ENCODE measurements around the gene PRKG1.

Gene PRKG1

DNA sequence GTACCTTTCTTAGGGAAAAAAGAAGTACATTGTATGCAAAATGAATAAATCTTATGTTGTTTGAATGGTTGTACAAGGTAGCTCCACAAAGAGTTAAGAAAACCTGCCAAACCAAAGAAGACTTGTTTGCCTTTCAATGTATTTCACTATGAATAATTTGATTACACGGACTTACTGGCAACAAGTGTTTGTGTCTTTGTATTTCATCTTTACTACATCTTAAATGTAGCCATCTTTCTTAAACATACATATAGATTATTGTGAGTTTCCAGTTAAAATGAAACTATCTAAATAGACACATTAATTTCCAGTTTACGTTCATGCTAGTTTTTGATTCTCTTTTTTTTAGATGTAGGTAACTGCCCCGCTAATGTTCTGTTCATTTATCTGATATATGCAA is 2.8 kb downstream of the PRKG1 start:
- DNase-seq: no peak

DNA sequence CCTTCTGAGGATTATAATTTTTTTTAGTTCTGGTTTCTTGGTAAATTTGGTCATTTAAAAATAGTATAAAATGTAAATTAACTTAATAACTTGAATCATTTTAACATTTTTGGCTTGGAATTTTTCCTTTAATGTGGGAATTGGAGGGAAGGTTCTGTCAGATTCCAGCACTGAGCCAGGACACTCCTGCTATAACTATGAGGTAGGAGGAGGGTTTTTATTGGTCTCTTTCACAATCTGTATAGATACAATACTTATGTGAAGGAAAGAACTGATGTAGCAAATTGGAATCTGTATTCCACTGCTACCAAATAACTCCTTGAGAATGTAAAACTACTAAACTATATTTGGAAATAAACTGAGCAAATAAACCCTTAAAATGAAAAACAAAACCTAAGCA is 3.2 kb downstream of the PRKG1 start:
- no peak for DNase-seq

DNA sequence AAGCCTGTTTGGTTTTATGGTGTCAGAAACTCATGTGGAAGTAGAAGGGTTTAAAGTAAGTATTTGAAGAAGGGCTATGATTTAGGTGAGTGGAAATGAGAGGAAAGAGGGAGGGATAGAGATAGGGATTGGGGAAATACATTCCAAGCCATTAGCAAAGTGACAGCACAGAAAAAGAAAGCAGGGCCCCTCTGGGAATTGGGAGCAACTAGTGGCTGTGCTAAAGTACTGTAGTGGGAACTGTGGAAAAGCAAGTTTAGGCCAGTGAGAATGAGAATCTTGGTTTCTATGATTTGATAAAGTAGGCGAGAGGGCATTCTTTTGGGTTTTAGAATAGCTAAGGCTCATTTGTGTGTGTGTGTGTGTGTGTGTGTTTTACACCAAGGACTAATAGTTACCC is 5.0 kb downstream of the PRKG1 start:
- no peak for DNase-seq

DNA sequence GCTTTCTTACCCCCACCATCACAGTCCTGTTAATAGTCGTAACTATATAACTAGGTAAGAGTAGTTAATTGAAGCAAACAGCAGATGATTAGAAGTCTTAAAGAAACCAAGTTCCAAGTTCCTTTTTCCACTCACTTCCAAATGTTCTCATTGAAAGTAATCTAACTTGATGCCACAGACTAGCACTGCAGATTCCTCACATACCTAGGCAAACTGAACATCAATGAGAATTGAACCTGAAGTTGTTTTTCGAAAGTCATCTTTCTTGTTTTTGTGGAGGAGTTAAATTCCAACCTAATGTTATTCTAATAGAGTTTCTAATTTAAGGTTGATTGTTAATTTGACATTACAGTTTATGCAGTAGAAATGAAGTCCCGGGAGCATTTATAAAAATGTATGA is 5.5 kb downstream of the PRKG1 start:
- DNase-seq: no peak

DNA sequence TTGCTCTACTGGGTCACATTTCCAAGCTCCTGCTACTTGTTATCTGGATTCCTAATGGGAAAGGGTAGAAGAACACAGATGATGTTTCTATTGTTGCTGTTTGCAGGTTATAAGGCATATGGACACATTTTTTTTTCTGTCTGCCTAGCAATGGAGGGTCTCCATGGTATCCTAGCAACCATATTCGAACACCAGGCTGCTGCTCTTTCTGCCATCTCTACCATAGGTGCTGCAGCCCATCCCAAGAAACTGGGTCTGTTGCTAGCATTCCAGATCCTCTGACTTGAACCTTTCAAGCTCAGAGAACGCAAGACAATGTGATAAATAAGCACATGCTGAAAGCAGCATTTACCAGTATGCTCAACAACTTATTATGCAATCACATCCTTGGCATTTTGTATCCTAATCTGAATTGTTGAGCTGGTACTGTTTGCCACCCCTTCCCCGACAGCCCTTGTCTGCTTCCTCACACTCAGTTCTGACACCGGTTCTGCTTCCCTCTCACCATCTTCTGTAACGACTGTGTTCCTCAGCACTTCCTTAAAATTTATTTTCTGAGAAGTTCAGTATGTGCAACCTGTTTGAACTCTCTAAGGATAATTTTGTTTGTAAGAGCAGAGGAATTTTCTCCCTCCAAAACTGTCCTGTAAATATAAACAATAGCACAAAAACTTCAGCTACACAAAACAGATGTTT is 6.2 kb downstream of the PRKG1 start:
- DNase-seq: no peak

DNA sequence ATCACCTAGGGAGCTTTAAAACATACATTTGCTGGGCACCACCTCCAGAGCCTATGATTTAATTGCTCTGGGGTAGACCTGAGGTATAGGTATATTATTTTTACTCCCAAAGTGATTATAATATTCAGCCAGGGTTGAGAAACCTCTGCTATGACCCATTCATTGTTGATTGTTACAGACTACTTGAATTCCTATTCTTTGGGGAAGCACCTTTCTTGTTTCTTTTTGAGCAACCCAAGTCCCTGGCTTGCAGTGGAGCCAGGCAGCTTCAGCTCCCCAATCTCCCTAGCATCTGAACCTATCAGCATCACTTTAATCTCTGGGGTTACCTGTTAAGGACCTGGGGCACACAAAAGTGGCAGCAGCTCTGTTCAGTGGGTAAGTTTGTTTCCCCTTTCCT is 8.6 kb downstream of the PRKG1 start:
- no peak for DNase-seq

DNA sequence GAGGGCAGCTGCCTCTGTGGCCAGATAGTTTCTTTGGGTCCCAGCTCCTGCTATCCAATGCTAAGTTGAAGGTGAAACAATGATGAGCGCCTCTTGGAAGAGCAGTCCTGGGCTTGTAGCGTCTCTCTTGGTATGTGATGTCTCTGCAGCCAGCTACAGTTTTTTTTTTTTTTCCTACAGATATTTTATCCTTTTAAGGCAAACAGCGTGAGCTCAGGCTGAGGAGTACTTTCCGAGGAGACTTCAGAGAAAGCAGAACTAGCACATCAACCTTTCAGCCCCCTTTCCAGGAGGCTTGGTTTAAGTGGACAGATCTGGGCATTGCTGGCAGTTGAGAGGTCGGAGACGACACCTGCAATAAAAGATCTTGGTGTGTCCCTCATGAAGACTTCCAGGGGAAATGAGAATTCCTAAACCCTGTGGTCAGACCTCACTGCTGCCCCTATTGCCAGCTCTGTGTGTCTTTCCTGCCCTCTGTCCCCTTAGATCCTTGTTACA is 9.1 kb downstream of the PRKG1 start:
- no peak for DNase-seq

DNA sequence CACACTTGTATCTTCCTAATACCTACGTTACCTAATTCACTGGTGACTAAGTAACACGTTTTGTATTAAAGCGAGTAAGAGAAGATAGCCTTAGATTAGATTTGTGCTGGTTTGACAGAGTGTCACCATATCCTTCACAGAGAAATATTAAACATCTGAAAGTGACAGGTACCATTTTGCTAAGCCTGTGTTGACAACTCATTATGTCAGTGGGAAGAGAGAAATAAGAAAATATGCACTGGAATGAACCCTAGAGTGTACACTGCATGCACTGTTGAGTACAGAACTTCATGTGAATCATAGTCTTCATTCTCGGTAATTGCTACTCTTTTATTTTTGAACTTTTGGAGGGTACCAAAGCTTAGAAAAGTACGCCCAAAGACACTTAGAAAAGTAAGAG is 10.9 kb downstream of the PRKG1 start:
- DNase-seq: no peak

DNA sequence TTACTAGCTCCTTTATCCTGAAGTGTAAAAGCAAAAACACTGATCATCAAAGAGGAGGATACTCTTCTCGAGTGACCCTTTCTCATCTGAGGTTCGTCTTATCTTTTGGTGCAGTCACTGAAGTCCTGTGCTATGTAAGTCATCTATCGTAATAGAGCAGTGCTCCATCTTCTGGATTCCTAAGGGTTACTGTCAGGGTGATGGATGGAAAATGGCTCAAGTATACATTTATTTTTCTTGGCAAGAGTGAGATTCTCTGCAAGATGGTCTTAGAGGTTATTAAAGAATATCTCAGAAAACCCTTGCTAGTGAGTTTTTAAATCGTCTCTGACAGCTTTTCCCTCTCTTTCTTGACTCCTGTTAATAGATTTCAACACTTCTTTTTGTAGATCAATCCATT is 12.4 kb downstream of the PRKG1 start:
- no peak for DNase-seq

DNA sequence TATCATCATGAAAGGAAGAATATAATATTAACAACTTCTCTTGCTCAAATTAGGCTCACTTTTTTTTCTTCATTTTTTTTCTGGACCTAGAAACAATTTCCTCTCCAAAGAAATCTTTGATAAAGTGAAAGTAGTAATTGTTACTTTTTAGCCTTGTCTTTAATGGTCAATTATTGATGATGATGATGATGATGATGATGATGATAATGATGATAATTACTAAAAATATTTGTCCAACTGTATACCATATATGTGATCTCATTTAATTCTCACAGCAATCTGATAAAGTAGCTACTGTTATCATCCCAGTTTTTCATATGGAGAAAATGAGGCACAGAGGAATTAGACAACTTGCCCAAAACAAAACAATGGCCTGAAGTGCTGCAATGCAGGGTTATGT is 12.8 kb downstream of the PRKG1 start:
- DNase-seq: no peak

DNA sequence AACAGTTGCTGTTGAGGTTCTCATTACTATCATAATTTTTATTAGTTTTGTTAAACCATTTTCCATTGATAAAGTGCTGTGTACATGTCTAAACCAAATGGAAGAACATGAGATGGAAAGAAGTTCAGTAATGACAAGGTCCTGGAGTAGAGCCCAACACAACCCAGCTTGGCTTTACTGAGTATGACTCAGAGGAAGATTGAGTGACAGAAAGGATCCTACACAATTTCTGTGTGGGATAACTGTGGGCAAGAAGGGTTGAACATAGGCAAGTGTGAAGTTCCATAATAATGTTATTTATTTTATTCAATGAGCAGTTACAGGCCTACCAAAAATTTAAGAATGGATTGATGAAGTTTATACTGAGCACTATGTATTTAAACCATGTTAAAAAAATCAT is 15.9 kb downstream of the PRKG1 start:
- no peak for DNase-seq

DNA sequence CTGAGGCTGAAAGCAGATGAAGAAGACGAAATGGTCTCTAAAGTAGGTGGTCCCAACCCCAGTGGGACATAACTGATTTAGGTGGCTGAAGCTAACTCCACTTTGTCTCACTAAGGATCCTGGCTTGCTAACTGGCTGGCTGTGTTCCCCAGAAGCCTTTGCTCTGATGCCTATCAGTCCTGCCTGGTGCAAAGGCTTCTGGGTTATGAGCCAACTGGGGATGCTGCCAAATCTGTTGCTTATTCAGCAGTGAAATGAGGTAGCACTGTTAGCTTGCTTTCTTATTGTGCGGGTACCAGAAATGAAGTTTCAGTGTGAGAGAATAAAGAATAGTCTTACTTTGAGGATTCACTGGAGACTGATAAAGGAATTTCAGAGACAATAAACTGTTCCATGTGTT is 18.1 kb downstream of the PRKG1 start:
- no peak for DNase-seq

DNA sequence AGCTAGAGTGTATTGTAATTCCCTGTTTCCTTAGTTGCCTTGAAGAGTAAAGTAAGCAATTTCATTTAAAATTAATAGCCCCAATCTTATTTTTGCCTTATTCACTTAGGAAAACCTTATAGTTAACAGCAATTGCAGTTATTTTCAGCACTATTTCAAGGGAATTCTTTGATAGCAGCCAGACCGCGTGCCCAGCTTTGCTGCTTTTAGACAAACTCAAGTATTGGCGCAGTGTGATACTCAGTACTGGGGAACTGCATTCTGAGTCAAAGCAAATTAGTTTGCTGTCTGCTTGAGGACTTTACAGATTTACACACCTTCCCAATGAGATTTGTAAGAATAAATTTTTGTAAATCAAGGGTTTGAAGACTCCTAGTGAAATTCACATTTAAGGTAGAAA is 21.2 kb downstream of the PRKG1 start:
- no peak for DNase-seq

DNA sequence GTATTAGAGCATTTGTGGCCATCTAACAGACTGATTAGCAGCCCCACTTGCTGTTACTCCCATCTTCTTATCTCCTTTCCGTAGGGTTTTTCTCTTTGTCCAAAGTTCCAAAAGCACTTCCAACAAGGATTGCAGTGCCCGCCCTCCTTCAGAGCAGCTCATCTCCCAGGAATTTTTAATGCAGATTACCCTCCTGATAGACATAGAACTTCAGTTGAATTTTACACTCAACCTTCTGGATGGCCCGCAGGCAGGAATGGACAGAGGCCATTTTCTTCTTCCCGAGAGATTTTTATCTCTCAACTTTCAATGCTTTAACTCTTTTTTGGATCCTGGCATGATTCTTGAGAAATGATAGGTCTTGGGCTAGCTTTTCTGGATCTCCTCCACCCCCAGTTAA is 23.3 kb downstream of the PRKG1 start:
- DNase-seq: no peak

DNA sequence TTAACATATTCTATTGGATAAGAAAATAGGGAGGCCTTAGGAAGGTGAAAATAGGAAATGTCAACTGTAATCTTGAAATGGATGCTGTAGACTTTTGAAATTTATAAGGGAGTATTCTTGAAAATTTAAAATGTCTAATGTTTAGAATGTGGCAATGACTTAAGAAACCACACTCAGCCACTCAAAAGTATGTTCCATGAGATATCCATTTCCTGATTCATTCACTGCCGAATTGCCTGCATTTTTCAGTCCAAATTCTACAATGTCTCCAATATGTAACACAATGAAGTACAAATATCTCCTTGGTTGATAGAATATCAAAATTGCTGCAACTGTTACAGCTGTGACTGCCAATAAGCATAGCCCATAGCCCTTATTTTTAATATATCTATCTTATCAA is 25.9 kb downstream of the PRKG1 start:
- DNase-seq: no peak

DNA sequence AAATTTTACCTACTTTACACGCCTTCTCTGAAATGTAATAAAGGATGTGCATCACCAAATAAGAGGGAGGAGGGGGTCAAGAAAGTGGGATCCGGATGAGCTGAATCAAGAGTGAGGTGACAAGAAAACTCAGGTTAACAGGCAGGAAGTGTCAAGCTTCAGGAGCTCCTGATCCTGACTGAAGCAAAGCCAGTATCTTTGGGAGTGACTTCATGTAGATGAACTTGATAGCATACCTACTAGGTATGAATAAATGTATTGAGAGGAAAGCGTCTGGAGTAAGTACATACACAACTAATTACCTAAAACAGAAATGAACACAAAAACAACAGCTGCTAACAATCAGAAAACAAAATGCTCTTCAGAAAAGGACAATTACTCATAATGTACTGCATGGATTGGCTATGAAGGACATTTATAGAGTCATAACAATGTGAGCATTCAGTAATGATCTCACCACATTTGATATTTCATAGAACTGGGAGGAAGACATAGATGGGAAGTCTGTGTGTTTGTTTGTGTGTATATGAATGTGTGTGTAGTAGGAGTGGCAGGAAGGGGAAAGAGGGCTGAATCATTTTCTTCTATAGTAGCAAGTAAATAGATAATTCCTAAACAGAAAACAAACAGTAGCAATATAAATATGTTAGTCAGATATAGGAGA is 29.4 kb downstream of the PRKG1 start:
- no peak for DNase-seq

DNA sequence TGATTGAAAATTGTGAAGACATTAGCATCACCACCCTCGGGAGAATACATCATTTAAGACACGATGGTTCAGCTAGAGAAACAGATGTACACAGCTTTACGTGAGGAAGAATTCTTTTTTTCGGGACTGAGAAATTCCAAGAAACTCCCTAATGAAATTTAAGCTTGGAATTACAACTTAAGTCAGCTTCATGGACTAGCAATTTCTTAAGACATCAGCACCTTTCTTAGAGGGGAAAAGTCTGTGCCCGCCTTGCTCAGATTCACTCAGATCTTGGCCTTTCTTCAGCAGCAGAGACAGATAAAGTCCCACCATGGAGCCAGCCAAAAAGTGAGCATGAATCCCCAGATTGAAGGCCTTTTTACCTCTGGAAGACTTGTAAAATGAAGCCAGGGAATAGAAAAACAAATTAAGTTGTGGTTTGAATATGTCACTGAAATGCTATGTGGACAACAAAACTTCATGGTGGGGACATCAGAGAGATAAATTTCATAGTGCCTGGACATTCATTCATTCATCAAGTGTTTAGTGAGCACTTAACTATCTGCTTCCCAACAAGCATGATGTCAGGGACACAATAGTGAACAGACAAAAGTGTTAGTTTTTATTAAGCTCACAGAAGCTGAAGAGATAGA is 32.1 kb downstream of the PRKG1 start:
- no peak for DNase-seq

DNA sequence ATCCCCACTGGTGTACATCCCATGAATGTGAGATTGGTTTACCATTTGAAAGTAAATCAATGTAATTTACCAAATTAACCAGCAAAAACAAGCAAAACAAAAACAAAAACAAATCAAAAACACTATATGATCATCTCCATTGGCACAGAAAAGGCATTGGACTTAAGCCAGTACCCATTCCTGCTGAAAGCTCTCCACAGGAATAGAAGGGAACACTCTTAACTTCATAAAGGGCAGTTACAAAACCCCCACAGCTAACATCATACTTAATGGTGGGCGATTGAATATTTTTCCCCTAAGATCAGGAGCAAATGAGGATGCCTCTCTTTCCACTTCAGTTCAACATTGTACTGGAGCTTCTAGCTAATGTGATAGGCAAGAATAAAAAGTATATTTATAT is 34.1 kb downstream of the PRKG1 start:
- no peak for DNase-seq

DNA sequence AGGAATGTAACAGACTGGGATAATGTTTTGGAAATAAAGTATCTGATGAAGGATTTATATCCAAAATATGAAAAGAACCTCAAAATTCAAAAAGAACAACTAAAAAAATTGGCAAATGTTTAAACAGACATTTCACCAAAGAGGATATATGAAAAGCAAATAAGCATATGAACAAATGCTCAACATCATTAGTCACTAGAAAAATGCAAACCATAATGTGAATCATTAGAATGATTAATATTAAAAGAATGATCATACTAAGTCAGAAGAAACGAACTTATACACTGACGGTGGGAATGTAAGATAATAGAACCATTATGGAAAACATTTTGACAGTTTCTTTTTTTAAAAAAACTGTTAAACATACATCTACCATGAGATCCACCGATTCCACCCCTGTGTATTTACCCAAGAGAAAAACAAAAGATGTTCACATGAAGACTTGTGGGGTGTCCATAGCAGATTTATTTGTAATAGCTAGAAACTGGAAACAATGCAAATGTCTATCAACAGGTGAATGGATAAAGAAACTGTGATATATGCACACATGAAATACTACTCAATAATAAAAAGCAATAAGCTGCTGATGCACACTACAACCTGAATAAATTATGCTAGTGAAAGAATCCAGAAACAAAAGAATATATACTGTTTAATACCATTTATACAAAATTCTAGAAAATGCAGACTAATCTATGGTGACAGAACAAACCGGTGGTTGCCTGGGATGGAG is 35.7 kb downstream of the PRKG1 start:
- no peak for DNase-seq

DNA sequence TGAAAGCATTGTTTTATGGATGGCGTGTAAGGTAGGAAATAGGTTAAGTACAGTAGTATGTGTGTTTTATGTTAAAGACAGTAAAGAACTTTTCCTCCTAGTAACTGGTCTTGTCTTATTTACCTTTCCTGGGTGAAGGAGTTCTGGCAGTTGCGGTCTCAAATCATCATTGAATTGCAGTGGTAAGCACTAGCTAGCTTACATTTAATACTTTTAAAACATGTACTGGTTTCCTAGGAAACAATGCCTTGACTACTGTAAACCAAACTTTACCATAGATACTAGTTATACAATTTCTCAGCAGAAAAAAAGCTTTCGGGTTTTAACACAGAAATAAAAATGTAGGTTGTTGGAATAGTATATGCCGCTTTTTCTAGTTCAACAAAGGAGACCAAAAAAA is 37.7 kb downstream of the PRKG1 start:
- DNase-seq: no peak

DNA sequence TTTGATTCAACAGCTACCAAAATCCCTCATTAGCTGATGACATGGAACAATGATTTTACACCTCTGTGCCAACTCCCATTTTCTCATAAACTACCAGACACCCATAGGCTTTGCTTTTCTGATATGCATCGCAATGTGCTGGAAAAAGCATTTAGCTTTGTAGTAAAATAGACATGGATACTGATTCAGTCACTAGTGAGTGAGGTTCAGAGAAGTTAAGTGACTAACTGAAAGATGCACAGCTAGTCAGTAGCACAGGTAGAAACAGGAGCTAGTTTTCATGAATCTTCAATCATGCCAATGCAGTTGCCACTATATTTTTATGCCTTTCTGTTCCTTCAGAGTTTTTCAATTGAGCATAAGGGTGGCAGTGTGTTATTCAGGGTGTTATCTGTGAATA is 38.7 kb downstream of the PRKG1 start:
- no peak for DNase-seq

DNA sequence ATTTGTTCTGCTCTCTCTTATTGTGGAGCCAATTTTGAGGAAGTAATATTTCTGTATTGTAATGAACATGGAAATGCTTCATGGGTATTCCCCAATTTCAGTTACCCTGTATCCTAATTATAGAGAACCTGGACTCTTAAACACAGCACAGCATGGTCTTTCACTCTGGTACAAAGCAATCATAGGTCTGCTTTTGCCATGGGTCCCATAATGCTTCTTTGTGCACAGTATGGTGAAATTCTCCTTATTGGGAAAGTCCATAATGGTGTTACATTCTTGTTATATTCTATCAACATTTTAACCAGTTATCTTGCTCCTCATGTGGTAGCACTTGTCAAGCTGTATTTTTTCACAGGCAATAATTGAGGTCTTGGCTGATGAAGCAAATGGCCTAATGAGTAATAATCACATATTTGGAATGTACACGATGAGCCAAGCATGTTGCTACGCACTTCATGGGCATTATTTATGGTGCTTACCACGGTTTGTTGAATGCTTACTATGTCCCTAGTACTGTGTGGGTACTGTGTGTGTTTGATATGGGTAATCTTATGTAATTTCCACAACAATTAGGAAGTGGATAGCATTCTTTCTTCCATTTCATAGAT is 42.9 kb downstream of the PRKG1 start:
- no peak for DNase-seq

DNA sequence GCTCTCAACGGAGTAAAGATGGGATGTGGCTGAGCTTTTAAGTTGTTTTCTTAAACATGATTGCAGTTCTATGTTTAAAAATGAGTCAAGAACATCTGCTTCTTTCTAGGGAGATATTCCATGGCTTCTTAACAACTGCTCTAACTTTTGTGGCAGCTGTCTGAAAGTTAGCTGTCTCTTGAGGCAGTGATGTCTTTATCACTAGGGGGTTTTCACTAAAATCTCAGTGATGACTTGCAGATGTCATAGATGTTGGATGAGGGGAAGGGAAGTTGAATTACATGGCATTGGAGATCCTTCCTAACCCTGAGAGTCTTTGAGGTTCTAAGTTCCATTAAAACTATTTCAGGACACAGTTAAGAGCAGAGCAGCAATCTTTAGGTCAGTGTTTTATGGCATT is 43.5 kb downstream of the PRKG1 start:
- DNase-seq: no peak
